ENCODE measurements around the gene IL22.

GRCh38 chr12:68222326-68222725, 31.1 kb downstream of the IL22 start:
- TF ChIP-seq POLR2A (IDR thresholded peaks at IDR 0.05) (no peak), CTCF (IDR thresholded peaks at IDR 0.05) (no peak)

Measured in vagina (tissue), 2 donors.